Right ventricle myocardium inferior (tissue), 1 donor: ENCODE measurements around the gene FLAD1. TPM values are rescaled to one million over a fixed set of nuclear protein-coding genes. Genes with fewer than 3 reads are reported as not detected.
A peak's percentile ranks its signal among the peaks of the same experiment; 100 is the strongest.

ENCODE experiments used
- ATAC-seq: fragments of 200-7000 bp; cut with Tn5 transposase; one replicate; pipeline ENCODE4 v1.9.1; 2020; ENCODE audit warnings: mild to moderate bottlenecking, moderate library complexity
- DNase-seq: peaks from one replicate; pipeline ENCODE4 v3.0.0; 2021; ENCODE audit errors: missing footprints
- intact Hi-C: fragments of 100-400 bp; cut with DNase I; formaldehyde crosslinking; loops from one replicate; pipeline ENCODE4 v1.11.0; 2022
- long read RNA-seq: library from polyadenylated mRNA; unstranded; transcript quantifications from one replicate; pipeline ENCODE4 v2.0.0, GENCODE V29; 2021
- total RNA-seq: library from RNA; stranded (reverse); fragmentation: NEBNext Ultra II Directional; extraction: Animal tissue kit (Norgen Biotek cat#: 25700); gene quantifications from one replicate; pipeline ENCODE4 v1.2.1, GENCODE V29; 2021
- donor health status: DM: no; HTN: yes; CAD: no; lungs with severe emphysema.

The FLAD1 gene
- total RNA-seq, result 30.8 TPM
- long read RNA-seq, transcript FLAD1-203 (8 exons, 1,730 nt), result major isoform, 12 of 22 reads
- long read RNA-seq, partial matches to known transcripts, result 1 of 22 reads
- long read RNA-seq, other reads (novel, unspliced or antisense), result 5 of 22 reads

GRCh38 chr1:154982897-154983648 is at the start of gene FLAD1:
FLAD1 (plus strand) TSS chr1:154983344; CDS start chr1:154983695, 351 bp downstream.
- intact Hi-C loops, result loop anchor here (2.0 kb wide), 1 partner anchor 20 kb away; the partner anchor contains the start of gene ZBTB7B
- ATAC-seq (peak; percentile 100), DNase-seq (peak; percentile 96)

GRCh38 chr1:154934358-154934948 is 48.7 kb upstream of the FLAD1 start:
- no peak for ATAC-seq
- DNase-seq, result no peak
- intact Hi-C loops, result no loop called here

DNA sequence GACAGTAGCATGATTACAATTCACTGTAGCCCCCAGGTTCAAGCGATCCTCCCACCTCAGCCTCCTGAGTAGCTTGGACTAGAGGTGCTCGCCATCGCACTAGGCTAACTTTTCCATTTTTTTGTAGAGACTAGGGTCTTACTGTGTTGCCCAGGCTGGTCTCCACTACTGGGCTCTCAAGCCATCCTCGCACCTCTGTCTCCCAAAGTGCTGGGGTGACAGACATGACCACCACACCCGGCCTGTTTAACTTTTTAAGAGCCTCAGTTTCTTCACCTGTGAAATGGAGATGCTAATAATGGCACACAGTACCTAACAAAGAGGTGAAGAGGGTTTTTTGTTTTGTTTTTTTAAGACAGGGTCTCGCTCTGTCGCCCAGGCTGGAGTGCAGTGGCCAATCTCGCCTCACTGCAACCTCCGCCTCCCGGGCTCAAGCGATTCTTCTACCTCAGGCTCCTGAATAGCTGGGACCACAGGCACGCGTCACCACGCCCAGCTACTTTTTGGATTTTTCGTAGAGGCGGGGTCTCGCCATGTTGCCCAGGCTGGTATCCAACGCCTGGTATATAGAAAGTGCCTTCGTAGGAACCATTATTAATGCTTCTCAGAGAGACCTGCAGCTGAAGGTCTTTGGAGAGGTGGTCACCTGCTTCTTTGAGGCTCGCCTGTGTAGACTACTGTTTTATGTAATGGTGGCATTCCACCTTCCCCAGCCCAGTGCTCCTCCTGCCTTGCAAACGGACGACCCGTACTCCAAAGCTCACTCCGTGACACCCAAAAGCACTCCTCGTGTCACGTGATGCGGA is 47.2 kb upstream of the FLAD1 start:
- DNase-seq (no peak), ATAC-seq (no peak)
- intact Hi-C loops, result loop anchor here (2.0 kb wide), 4 partner anchors 25 to 377 kb away; partner anchors contain the start of genes SHC1 and UBE2Q1

DNA sequence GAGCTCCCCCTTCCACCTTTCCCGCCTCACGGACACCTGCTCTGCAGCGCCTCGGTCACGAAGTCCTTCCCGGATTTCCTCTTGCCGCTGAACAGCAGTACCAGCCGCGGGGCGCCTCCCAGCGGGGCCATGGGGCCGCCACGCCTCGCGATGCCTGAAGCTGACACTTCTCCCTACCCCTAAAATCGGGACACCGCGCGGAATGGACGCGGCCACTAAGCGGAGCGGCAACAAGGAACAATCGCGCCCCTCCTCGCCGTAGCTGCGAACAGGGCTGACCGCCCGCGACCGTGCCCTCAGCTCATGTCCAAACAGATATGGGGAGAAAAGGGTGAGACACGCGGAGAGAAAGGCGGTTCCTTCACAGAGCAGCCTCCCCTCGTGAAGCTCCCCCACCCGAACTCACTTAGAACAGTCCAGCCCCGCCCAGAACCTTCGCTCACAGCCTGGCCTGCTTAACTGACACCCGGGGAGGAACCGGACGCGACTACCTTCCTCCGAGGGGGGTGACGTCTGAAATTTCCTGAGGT is 46.5 kb upstream of the FLAD1 start, which contains the start of gene PMVK:
Gene PMVK, minus strand, starts transcription at position 165 of the 530 bp plus-strand sequence. Its CDS starts 34 bp downstream, at position 131.
- intact Hi-C loops, result loop anchor here (2.0 kb wide), 4 partner anchors 26 to 378 kb away; partner anchors contain the start of genes SHC1 and UBE2Q1
- ATAC-seq, result peak; percentile 96
- peak; percentile 97 for DNase-seq

DNA sequence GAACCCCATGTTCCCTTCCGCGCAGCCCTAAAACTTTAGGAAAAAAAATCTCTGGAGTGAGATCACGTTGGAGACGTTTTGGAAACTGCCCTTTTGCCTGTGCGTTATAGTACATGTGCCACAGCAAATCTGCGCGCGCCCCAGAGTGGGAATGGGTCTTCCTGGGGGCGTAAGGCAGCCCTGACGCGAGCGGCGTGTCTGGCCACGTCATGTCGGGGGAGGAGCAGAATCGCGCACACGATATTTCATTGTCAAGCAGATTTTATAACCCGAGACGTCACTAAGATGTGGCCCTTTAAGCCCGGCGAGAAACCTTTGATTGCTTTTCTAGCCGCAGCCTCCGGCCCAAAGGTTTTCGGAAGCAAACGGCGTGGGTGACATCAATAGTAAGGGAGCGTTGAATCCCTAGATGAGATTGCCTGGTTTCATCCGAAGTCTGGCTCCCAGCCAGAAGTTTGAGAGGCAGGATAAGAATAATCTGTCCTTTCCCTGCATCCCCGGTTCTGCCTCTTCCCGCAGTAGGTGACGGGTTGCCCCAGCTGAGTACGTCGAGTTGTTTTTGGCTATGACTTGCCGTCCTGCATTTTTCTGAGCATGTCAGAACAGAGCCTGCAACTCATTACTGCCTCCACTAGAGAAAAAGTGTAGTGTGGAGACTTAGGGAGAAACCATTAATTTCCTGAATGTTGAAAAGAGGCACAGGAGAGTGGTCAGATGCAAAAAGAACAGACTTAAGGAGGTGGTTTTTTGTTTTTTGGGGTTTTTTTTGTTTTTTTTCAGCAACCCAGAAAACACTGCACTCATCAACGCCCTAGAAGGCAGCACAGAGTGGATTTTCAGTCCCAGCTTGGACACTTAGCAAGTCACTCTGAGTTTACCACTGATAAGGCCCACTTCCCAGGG is 45.8 kb upstream of the FLAD1 start:
- intact Hi-C loops, result loop anchor here (2.0 kb wide), 4 partner anchors 27 to 379 kb away; partner anchors contain the start of genes SHC1 and UBE2Q1
- peak; percentile 89 for ATAC-seq
- peak; percentile 96 for DNase-seq

DNA sequence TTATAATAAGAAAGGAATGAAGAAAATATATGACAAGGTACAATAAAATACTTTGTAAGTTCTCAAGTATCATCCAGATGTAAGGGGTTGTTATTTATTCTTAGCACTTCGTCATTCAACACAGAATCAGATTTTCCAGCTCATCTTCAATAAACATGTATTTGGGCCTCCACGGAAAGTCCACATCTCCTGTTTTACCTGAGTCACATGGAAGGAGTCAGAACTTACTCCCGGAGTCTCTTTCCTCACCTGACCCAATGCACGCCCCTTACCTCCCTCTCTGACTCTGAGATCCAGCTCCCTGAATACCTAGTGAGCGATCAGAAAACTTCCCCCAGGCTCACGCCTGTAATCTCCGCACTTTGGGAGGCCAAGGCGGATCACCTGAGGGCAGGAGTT is 45.2 kb upstream of the FLAD1 start:
- no peak for ATAC-seq
- no peak for DNase-seq
- intact Hi-C loops, result loop anchor here (2.0 kb wide), 4 partner anchors 27 to 379 kb away; partner anchors contain the start of genes SHC1 and UBE2Q1

DNA sequence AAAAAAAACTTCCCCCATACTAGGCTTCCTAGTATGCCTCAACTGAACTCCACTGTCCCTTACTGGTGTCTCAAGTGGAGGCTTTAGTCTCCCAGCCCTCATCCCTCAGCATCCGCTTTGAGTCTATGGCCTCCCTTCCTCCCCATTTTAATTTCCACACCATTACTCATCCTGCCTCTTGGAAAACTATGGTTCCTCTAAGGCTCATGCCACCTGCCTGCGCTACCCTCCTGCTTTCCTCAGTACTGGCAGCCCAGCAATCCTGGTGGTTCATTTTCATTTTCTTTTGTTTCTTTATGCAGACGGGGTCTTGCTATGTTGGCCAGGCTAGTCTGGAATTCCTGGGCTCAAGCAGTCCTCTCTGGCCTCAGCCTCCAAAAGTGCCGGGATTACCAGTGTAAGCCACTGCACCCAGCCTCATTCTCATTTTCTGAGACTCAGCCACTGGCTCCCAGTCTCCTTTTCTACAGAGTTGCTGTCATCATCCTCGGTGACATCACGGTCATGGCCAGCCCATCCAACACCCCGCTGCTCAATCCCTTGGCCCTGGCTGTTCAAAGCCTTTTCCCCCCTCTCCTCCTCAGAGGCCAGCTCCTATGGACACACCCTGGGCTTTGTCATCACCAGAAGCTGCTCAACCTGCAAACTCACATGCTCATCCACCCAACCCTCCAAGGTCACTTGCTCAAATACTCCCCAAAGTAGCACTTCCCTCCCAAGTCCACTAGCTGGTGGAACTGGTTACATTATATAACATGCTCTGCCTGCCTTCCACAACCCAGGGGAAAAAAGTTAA is 44.3 kb upstream of the FLAD1 start:
- intact Hi-C loops, result no loop called here
- DNase-seq, result no peak

GRCh38 chr1:154940213-154940560 is 43.0 kb upstream of the FLAD1 start:
- intact Hi-C loops, result no loop called here
- no peak for DNase-seq

More for the DNA sequence above, 44.3 kb upstream of the FLAD1 start:
- no peak for ATAC-seq

GRCh38 chr1:154940651-154941194 is 42.4 kb upstream of the FLAD1 start:
- ATAC-seq (no peak), DNase-seq (no peak)
- intact Hi-C loops, result no loop called here

More at GRCh38 chr1:154940213-154940560, 43.0 kb upstream of the FLAD1 start:
- no peak for ATAC-seq

DNA sequence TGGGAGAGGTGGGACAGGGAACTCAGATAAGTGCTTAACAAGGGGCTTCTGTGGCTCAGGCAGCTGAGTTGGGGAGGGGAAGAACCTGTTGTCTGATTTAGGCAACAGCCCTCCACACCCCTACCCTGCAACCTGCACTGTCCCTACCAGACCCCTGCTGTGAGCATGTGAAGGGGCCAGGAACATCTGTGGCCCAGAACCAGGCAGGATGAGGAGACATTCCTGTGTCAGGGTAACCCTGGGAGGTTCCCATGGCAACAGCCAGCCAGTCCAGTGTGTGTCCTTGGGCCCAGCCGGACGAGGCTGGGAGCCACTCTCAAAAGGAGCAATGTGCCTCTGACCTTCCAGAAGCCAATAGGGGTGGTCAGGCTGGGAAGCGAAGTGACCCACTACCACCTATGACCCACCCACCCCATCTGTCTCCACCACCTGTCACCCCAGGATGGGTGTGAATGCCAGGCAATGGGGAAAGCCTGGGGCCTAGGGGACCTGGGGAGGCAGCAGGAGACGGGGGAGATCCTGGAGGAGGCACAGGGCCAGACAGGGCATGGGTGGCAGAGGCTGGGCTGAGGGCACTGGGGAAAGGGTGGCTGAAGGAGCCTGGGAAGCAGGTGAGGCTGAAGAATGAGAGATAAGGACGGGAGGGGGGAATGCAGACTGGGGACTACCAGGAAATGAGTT is 41.7 kb upstream of the FLAD1 start:
- DNase-seq (no peak), ATAC-seq (no peak)
- intact Hi-C loops, result no loop called here

GRCh38 chr1:154943649-154944400 is 39.3 kb upstream of the FLAD1 start:
- intact Hi-C loops, result no loop called here
- DNase-seq (no peak), ATAC-seq (peak; percentile 54)

GRCh38 chr1:154944401-154945159 is 38.6 kb upstream of the FLAD1 start:
- intact Hi-C loops, result no loop called here
- no peak for DNase-seq

GRCh38 chr1:154945160-154945961 is 37.8 kb upstream of the FLAD1 start:
- intact Hi-C loops, result no loop called here
- DNase-seq, result no peak

More at GRCh38 chr1:154944401-154945159, 38.6 kb upstream of the FLAD1 start:
- no peak for ATAC-seq

More at GRCh38 chr1:154945160-154945961, 37.8 kb upstream of the FLAD1 start:
- ATAC-seq, result no peak
